Stimulated activated naive CD8-positive, alpha-beta T cell treated with anti-CD3 and anti-CD28 coated beads, Interleukin-15, Interleukin-2, amounts not matched to agents 100 ng/mL and 50 ng/mL, for 24 hours (primary cell): ENCODE results near the gene SPATA46.

Source experiments
- H3K27ac Mint-ChIP-seq: one replicate; pipeline ENCODE4 v1.8.0; 2021; ENCODE audit warnings: mild to moderate bottlenecking, mixed read lengths
- H3K27me3 Mint-ChIP-seq: one replicate; pipeline ENCODE4 v1.8.0; 2021; ENCODE audit warnings: mixed read lengths
- H3K36me3 Mint-ChIP-seq: one replicate; pipeline ENCODE4 v1.8.0; 2021; ENCODE audit warnings: low read depth, mixed read lengths
- H3K4me1 Mint-ChIP-seq: one replicate; pipeline ENCODE4 v1.8.0; 2021; ENCODE audit warnings: low read depth, mixed read lengths
- H3K4me3 Mint-ChIP-seq: one replicate; pipeline ENCODE4 v1.8.0; 2021; ENCODE audit warnings: mild to moderate bottlenecking, mixed read lengths
- H3K9me3 Mint-ChIP-seq: one replicate; pipeline ENCODE4 v1.8.0; 2021; ENCODE audit warnings: mixed read lengths

The SPATA46 gene

DNA sequence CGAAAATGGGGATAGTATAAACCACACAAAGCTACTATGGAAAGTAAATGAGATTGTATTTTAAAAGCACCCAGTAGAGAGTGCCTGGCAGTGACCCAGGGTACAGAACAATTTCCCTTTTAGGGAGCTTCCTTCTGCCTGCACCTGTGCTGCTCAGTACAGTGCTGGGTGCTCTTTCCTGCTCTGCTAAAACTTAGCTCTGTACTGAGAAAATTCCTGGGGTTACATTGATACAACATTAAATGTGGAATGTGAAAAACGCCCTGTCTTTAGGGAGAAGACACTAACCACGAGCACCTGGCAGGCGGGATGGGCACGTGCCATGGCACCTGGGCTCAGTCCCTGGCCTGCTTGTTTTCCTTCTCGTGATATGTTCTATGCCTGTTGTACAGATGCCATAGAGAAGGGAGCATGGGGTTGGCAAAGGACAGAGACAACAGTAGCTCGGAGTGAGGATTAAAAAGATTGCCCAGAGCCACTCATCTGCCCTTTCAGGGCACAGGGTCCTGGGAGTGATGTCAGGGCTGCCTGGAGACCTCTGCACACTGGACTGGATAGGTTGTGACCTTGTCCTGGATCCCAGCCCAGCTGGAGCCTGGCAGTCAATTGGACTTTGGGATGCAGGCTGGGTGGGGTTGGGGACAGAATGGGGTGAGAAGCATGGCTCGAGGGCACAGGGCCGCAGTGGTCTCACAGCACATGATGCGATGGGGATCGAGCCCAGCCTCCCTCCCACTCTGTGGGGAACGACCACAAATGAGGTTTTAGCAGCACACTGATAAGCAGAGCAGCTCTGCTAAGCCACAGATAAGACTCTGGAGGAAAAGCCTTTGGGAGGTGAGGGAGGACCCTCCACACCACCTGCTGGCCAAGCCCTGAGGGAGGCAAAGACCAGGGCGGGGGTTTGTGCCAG, 4.2 kb downstream of the SPATA46 start:
- Mint-ChIP-seq H3K27ac (no peak overlapping the region), H3K9me3 (no peaks in the 10 kb centered on the region), H3K36me3 (no peaks in the 10 kb centered on the region), H3K27me3 (no peaks in the 10 kb centered on the region), H3K4me3 (no peak overlapping the region), H3K4me1 (no peaks in the 10 kb centered on the region)

DNA sequence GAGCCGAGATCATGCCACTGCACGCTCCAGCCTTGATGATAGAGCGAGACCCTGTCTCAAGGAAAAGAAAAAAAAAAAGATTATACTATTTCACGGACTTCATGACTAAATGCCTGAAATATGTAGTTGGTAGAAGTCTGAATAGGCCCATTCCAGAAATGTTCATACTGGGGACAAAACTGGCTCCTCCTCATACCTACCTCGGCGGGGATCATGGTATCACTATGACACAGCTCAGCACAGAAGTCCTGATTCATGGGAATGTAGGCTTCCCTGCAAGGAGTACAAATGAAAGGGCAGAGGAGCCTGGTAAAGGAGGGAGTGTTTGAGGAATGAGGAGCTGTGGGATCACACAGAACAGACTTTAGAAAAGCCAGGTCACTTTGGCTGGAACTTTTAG, 5.0 kb downstream of the SPATA46 start:
- H3K27ac Mint-ChIP-seq, result no peak overlapping the region

DNA sequence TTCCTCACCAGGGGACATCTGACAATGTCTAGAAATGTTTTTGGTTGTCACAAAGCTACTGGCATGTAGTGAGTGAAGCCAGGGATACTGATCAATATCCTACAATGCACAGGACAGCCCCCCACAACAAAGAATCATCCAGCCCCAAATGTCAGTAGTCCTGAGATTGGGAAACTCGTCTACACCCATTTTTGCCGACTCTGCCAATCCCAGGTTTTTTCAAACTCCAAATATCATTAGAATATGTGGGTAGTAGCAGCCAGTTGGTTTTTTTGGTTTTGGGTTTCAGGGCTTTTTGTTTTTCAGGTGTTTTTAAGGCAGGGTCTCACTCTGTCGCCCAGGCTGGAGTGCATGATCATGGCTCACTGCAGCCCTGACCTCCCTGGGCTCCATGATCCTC, 5.9 kb downstream of the SPATA46 start:
- no peaks in the 10 kb centered on the region for H3K9me3 Mint-ChIP-seq
- no peaks in the 10 kb centered on the region for H3K4me1 Mint-ChIP-seq
- H3K36me3 Mint-ChIP-seq, result no peaks in the 10 kb centered on the region
- no peaks in the 10 kb centered on the region for H3K27me3 Mint-ChIP-seq
- H3K27ac Mint-ChIP-seq, result no peak overlapping the region
- no peak overlapping the region for H3K4me3 Mint-ChIP-seq

More for the DNA sequence above, 5.0 kb downstream of the SPATA46 start:
- H3K4me1 Mint-ChIP-seq, result no peaks in the 10 kb centered on the region
- no peaks in the 10 kb centered on the region for H3K36me3 Mint-ChIP-seq
- H3K4me3 Mint-ChIP-seq, result no peak overlapping the region
- H3K9me3 Mint-ChIP-seq, result no peaks in the 10 kb centered on the region
- H3K27me3 Mint-ChIP-seq, result no peaks in the 10 kb centered on the region

DNA sequence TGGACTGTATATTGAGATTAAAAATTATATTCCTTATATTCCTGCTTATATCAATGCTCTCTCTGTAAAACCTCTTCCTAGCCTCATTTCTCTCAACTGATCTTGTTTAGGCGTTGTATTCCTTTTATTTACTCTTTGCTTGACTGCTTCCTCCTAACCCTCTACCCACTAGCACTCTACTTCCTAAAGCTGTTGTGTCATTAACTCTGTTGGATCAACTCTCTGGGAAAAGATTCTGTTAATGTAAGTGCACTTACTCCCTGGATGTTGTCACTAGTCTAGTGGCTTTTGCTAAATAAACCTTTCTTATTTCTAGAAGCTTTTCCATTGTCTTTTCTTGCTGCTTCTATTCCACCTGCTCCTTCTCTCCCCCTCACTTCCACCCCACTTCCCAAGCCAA, 6.5 kb downstream of the SPATA46 start:
- no peak overlapping the region for H3K27ac Mint-ChIP-seq
- no peaks in the 10 kb centered on the region for H3K27me3 Mint-ChIP-seq
- H3K4me3 Mint-ChIP-seq, result no peak overlapping the region
- no peaks in the 10 kb centered on the region for H3K9me3 Mint-ChIP-seq
- H3K4me1 Mint-ChIP-seq, result no peaks in the 10 kb centered on the region
- H3K36me3 Mint-ChIP-seq, result no peaks in the 10 kb centered on the region

DNA sequence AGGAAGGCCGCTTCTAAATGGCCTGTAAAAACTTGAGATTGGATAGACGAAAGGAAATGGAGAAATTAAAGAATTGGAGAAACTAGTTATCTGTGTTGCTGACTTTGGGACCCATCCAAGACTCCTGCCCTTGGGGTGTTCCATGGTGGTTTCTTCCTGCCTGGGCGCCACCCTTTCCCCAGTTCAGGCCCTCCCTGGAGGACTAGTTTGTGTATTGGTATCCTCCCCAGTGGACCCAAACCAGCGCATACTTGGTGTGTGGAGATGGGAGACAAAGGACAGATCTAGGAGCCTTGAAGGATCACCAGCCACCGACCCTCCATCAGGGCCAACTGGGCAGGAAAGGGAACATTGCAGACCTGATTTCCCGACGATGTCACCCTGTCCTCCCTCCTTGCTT, 7.1 kb downstream of the SPATA46 start:
- Mint-ChIP-seq H3K9me3 (no peaks in the 10 kb centered on the region), H3K36me3 (no peaks in the 10 kb centered on the region), H3K4me3 (no peak overlapping the region), H3K4me1 (no peaks in the 10 kb centered on the region), H3K27ac (no peak overlapping the region), H3K27me3 (no peaks in the 10 kb centered on the region)

DNA sequence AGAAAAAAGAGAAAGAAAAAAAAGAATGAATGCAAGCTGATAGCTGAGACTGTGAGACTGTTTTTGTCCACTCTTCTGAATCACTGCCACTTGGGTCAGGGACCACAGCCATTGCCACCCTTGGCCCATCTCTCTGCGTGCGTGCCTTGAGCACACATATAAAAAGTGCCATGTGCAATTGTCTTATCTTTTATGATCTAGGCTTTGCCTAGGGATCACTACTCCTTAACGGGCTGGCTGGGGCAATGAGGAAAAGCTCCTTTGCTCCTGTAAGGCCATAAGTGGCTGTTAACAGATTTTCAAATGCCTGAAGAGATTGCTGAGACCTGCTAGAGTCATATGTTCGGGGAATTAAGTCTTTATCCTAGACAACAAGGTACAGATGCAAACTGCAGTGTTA, 8.2 kb downstream of the SPATA46 start:
- Mint-ChIP-seq H3K27ac (no peak overlapping the region), H3K36me3 (no peaks in the 10 kb centered on the region), H3K4me3 (no peak overlapping the region), H3K27me3 (peaks cover 3% of the 10 kb centered on the region), H3K9me3 (no peaks in the 10 kb centered on the region), H3K4me1 (no peaks in the 10 kb centered on the region)

DNA sequence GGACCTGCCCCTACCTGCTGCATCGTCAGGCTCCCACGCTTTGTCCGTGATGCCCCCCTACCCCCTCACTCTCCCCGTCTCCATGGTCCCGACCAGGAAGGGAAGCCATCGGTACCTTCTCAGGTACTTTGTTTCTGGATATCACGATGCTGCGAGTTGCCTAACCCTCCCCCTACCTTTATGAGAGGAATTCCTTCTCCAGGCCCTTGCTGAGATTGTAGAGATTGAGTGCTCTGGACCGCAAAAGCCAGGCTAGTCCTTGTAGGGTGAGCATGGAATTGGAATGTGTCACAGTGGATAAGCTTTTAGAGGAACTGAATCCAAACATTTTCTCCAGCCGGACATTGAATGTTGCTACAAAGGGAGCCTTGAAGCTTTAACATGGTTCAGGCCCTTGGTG, 8.9 kb downstream of the SPATA46 start:
- Mint-ChIP-seq H3K27me3 (peaks cover 4% of the 10 kb centered on the region), H3K36me3 (no peaks in the 10 kb centered on the region), H3K4me3 (no peak overlapping the region), H3K27ac (no peak overlapping the region), H3K9me3 (no peaks in the 10 kb centered on the region), H3K4me1 (no peaks in the 10 kb centered on the region)

DNA sequence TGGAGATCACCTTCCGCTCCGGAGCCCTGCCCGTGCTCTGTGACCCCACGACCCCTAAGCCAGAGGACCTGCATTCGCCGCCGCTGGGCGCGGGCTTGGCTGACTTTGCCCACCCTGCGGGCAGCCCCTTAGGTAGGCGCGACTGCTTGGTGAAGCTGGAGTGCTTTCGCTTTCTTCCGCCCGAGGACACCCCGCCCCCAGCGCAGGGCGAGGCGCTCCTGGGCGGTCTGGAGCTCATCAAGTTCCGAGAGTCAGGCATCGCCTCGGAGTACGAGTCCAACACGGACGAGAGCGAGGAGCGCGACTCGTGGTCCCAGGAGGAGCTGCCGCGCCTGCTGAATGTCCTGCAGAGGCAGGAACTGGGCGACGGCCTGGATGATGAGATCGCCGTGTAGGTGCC, 9.6 kb downstream of the SPATA46 start:
- Mint-ChIP-seq H3K4me3 (no peak overlapping the region), H3K9me3 (no peaks in the 10 kb centered on the region), H3K36me3 (no peaks in the 10 kb centered on the region), H3K4me1 (no peaks in the 10 kb centered on the region), H3K27ac (no peak overlapping the region), H3K27me3 (peaks cover 4% of the 10 kb centered on the region)

DNA sequence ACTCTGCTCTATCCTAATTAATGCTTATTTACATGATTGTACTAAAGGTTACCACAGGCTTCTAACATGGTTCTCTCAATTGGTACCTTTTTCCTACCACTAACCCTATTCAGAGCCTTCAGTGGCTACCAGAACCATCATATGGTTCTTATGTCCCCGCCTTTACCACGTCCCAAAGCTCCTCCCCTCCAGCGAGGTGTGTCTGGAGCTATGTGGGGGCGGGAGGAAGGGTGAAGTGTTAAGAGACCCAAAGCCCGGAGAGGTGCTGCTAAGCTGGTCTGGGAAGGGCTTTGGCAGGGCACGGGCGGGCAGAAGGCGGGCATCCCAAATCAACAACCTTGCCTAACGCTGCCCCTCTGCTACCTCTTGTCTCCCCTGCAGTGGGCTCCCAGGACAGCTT, 10.0 kb downstream of the SPATA46 start:
- Mint-ChIP-seq H3K9me3 (no peaks in the 10 kb centered on the region), H3K4me1 (no peaks in the 10 kb centered on the region), H3K27ac (no peak overlapping the region), H3K4me3 (no peak overlapping the region), H3K36me3 (no peaks in the 10 kb centered on the region), H3K27me3 (peaks cover 4% of the 10 kb centered on the region)

DNA sequence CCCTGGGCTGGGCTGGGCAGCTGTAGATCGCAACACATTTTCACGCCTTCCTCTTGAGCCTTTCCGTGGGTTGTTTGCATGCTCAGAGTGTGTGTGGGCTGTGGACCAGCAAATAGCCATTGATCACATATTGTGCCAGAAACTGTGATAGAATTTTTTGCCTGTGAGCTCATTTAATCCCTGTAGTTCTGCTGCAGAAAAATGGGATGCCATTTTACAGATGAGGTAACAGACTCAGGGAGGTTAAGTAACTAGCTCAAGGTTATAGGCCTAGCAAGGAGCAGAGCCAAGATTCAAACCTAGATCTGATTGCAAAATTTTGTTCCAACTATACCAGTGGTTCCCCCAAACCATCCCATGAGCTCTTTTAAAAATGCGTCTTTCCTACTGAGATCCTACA, 10.5 kb downstream of the SPATA46 start:
- H3K27ac Mint-ChIP-seq, result no peak overlapping the region
- H3K36me3 Mint-ChIP-seq, result no peaks in the 10 kb centered on the region
- peaks cover 4% of the 10 kb centered on the region for H3K27me3 Mint-ChIP-seq

DNA sequence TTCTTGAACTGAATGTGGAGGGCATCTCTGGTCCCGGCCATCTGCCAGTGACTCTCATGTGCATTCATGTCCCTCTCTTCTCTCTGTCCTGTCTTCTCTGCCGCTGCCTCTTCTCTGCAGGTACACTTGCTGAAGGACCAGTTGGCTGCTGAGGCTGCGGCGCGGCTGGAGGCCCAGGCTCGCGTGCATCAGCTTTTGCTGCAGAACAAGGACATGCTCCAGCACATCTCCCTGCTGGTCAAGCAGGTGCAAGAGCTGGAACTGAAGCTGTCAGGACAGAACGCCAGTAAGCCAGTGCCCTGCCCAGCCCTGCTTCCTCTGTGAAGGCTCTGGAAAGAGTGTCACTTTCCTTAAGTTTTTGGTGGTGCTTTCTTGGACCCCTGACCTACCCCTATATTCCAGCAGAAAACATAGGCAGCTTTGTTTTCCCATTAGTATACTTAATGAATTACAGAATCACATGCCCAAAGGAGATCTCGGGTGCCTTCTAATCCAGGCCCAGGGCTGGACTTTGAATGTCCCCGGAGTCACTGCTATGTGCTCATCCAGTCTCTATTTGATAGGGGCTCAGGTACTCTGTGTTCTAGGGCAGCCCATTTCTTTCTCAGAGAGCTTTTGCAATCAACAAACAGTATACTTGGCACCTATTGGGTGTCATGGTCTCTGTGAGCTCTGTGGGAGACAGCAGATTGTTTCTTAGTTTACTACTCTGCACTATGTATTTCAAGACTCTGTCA, 11.2 kb downstream of the SPATA46 start:
- Mint-ChIP-seq H3K4me3 (no peak overlapping the region), H3K36me3 (no peaks in the 10 kb centered on the region), H3K9me3 (no peaks in the 10 kb centered on the region), H3K27ac (no peak overlapping the region), H3K27me3 (peaks cover 4% of the 10 kb centered on the region), H3K4me1 (no peaks in the 10 kb centered on the region)

More for the DNA sequence above, 10.5 kb downstream of the SPATA46 start:
- H3K9me3 Mint-ChIP-seq, result no peaks in the 10 kb centered on the region
- H3K4me1 Mint-ChIP-seq, result no peaks in the 10 kb centered on the region
- H3K4me3 Mint-ChIP-seq, result no peak overlapping the region

DNA sequence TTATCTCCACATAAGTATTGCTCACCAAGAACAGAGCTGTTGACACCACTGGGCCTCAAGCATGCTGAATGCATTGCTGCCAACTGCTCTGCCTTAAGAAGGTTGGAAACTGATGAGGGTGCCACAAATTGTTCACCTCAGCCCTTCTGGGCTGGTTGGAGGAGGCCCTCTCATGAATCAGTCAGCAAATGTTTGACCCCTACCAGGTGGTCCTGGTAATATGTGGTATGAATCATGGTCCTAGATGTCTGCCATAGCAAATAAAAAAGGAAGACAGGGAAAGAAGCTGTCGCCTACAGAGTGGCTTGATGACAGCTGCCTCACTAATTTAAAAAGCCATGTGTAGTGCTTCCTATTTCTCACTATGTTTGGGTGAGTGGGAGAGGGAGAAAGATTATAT, 12.2 kb downstream of the SPATA46 start:
- Mint-ChIP-seq H3K27ac (no peak overlapping the region), H3K4me3 (no peak overlapping the region), H3K36me3 (no peaks in the 10 kb centered on the region), H3K27me3 (peaks cover 4% of the 10 kb centered on the region), H3K9me3 (no peaks in the 10 kb centered on the region), H3K4me1 (no peaks in the 10 kb centered on the region)

DNA sequence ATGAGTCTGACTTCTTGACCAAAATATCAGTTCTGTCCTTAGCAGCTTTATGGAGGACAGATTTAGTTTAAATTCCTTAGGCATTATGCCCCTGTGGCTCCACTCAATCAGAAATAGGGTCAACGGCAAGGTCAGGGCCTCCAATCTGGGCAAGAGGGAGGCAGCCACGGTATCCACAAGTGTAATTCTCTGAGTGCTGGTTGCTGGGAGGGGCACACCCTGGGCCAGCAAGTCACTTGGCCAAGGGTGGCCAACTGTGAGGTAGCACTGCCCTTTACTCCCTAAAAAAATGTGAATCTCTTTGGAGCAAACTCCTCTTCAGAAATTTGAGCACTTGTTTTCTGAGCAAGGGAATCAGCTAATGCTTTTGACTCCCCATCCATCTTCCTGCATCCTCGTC, 12.8 kb downstream of the SPATA46 start:
- Mint-ChIP-seq H3K27me3 (peaks cover 4% of the 10 kb centered on the region), H3K27ac (no peak overlapping the region), H3K4me1 (no peaks in the 10 kb centered on the region), H3K36me3 (no peaks in the 10 kb centered on the region), H3K4me3 (no peak overlapping the region), H3K9me3 (no peaks in the 10 kb centered on the region)

DNA sequence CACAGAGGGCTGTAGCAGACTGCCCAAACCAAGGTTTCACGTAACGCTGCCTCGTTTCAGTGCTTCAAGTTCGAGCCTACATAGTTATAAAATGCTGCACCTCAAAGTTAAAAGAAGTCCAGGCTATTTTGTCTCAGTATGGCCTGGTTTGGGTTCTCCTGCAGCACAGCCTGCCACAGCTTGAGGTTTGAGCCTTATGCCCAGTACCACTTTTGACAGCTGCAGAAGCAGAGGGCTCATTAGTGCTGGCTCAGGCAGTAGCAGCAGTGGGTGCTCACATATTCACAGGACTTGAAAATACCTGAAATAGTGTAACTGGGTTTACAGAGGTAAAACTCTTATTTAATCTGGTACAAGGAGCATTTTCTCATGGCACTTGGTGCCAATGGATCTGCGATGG, 15.3 kb downstream of the SPATA46 start:
- Mint-ChIP-seq H3K36me3 (no peaks in the 10 kb centered on the region), H3K4me1 (no peaks in the 10 kb centered on the region), H3K27me3 (peaks cover 4% of the 10 kb centered on the region), H3K27ac (no peak overlapping the region), H3K9me3 (no peaks in the 10 kb centered on the region), H3K4me3 (no peak overlapping the region)

DNA sequence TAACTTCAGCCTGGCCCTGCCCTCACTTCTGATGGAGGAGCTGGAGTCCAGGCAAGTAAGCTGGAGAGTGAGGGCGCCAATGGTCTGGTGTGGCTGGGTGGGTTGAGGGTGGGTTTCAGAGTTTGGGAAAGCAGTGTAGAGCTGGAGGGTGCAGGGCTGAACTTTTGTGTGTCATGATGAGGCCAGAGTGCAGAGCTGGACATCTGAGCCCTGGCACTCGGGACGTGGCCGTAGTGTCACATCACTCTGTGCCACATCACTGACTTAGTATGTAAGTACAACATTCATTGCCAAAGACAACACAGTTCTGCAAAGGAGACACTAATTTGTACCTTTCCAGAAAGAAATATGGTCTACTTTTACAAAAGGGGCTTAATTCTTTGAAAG, 15.8 kb downstream of the SPATA46 start:
- Mint-ChIP-seq H3K4me3 (no peak overlapping the region), H3K4me1 (no peaks in the 10 kb centered on the region), H3K9me3 (no peaks in the 10 kb centered on the region), H3K27ac (no peak overlapping the region), H3K36me3 (no peaks in the 10 kb centered on the region), H3K27me3 (peaks cover 4% of the 10 kb centered on the region)
